GM18498 (cell line): Measurements from ENCODE around the gene DCK.
A peak's percentile ranks its signal among the peaks of the same experiment; 100 is the strongest.
"Not testable (repeated sequence)": the region's sequence is repeated elsewhere in the genome, so short reads cannot be mapped to it uniquely, and the experiment has no call there.

ENCODE experiments used
- ATAC-seq: cut with Tn5 transposase; IDR thresholded peaks from one replicate; pipeline ENCODE4 v1.9.1; 2021; ENCODE audit warnings: mild to moderate bottlenecking, moderate library complexity; ENCODE audit not compliant: unreplicated experiment

Gene DCK

GRCh38 chr4:70999639-71000038 is 6.2 kb downstream of the DCK start:
- not testable (repeated sequence) for ATAC-seq

- ATAC-seq = not testable (repeated sequence)
These were observed 7.9 kb downstream of the DCK start for GRCh38 chr4:71001363-71001762.

- ATAC-seq = peak; percentile 37
These were observed 10.9 kb downstream of the DCK start for GRCh38 chr4:71004281-71004851.

- ATAC-seq = not testable (repeated sequence)
These were observed 11.6 kb downstream of the DCK start for GRCh38 chr4:71005025-71005424.

GRCh38 chr4:71006203-71006907 is 12.9 kb downstream of the DCK start:
- ATAC-seq = peak; percentile 82

GRCh38 chr4:71008196-71008595 is 14.7 kb downstream of the DCK start:
- no peak for ATAC-seq

GRCh38 chr4:71009086-71009485 is 15.6 kb downstream of the DCK start:
- no peak for ATAC-seq

- ATAC-seq = peak; percentile 59
These were observed 16.6 kb downstream of the DCK start for GRCh38 chr4:71009890-71010588.

GRCh38 chr4:71011451-71011850 is 18.0 kb downstream of the DCK start:
- no peak for ATAC-seq

- ATAC-seq = not testable (repeated sequence)
These were observed 23.9 kb downstream of the DCK start for GRCh38 chr4:71017391-71017790.

- no peak for ATAC-seq
These were observed 27.2 kb downstream of the DCK start for GRCh38 chr4:71020611-71021010.

GRCh38 chr4:71025654-71026053 is 32.2 kb downstream of the DCK start:
- no peak for ATAC-seq

GRCh38 chr4:71026086-71026485 is 32.6 kb downstream of the DCK start:
- ATAC-seq = no peak

GRCh38 chr4:71027611-71028010 is 34.2 kb downstream of the DCK start:
- no peak for ATAC-seq

- ATAC-seq = no peak
These were observed 36.1 kb downstream of the DCK start for GRCh38 chr4:71029504-71029903.

GRCh38 chr4:71032106-71032505 is 38.7 kb downstream of the DCK start:
- not testable (repeated sequence) for ATAC-seq

GRCh38 chr4:71045256-71045655 is 51.8 kb downstream of the DCK start:
- ATAC-seq = no peak

GRCh38 chr4:71049395-71049794 is 55.9 kb downstream of the DCK start:
- ATAC-seq = no peak

GRCh38 chr4:71050809-71051208 is 57.4 kb downstream of the DCK start:
- no peak for ATAC-seq

- ATAC-seq = no peak
These were observed 58.6 kb downstream of the DCK start for GRCh38 chr4:71052034-71052433.

- ATAC-seq = no peak
These were observed 59.3 kb downstream of the DCK start for GRCh38 chr4:71052716-71053115.

GRCh38 chr4:71053613-71054012 is 60.2 kb downstream of the DCK start:
- not testable (repeated sequence) for ATAC-seq
